ENCODE data around the gene TBCD. TPM values are rescaled to one million over a fixed set of nuclear protein-coding genes. Genes with fewer than 3 reads are reported as not detected.
A peak's percentile ranks its signal among the peaks of the same experiment; 100 is the strongest.
"Not testable (repeated sequence)": the region's sequence is repeated elsewhere in the genome, so short reads cannot be mapped to it uniquely, and the experiment has no call there.

The TBCD gene
- total RNA-seq, 2 donors from 2014 or later: 112 to 144 TPM

DNA sequence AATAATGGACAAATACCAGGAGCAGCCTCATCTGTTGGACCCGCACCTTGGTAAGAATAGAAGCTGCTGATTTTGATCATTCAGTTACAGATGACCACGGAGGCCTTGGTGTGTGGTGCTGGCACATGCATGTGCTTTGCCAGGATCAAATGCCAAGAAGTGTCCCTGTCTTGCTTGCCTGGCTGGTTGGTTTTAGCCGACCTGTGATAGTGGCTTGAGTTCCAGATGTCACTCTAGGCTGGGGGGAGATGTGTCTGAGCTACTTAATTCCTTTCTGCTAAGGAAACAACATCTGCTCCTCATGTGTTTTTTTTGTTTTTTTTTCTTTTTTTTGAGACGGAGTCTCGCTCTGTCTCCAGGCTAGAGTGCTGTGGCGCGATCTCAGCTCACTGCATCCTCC lies 4.3 kb downstream of the TBCD start:
- H3K9me3 ChIP-seq (ENCODE audit: control insufficient read depth, low read length, poor library complexity, severe bottlenecking): no peaks in the 10 kb centered on the region
- no peak overlapping the region for H3K27ac Mint-ChIP-seq
- H3K36me3 Mint-ChIP-seq (ENCODE audit: low read depth): no peaks in the 10 kb centered on the region
- H3K27me3 Mint-ChIP-seq: no peaks in the 10 kb centered on the region
- H3K4me1 Mint-ChIP-seq: peaks cover 25% of the 10 kb centered on the region
- ATAC-seq (no peak), DNase-seq (no peak)
- no peak overlapping the region for H3K4me3 Mint-ChIP-seq

DNA sequence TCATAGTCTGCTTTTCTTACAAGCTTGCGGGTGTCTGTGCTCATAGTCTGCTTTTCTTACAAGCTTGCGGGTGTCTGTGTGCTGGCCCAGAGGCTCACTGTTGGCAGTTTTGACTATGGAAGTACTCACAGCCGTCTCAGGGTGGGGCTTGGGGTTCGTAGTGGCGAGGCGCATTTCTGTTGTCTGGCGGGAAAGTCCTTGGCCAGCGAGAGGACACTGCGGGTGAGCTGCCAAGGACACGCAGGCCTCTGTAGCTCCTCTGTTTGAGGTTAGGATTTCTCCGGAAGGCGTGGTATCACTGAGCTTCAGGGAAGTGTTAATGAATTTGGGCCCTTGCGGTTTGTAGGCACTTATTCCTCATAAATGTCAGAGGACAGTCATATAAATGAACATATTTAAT lies 13.5 kb downstream of the TBCD start:
- no peak overlapping the region for H3K4me3 Mint-ChIP-seq
- H3K4me1 Mint-ChIP-seq: peaks cover 5% of the 10 kb centered on the region
- no peak for DNase-seq
- H3K27ac Mint-ChIP-seq: no peak overlapping the region
- ATAC-seq: no peak
- H3K36me3 Mint-ChIP-seq (ENCODE audit: low read depth): peaks cover 6% of the 10 kb centered on the region
- no peaks in the 10 kb centered on the region for H3K9me3 ChIP-seq (ENCODE audit: control insufficient read depth, low read length, poor library complexity, severe bottlenecking)
- no peaks in the 10 kb centered on the region for H3K27me3 Mint-ChIP-seq

DNA sequence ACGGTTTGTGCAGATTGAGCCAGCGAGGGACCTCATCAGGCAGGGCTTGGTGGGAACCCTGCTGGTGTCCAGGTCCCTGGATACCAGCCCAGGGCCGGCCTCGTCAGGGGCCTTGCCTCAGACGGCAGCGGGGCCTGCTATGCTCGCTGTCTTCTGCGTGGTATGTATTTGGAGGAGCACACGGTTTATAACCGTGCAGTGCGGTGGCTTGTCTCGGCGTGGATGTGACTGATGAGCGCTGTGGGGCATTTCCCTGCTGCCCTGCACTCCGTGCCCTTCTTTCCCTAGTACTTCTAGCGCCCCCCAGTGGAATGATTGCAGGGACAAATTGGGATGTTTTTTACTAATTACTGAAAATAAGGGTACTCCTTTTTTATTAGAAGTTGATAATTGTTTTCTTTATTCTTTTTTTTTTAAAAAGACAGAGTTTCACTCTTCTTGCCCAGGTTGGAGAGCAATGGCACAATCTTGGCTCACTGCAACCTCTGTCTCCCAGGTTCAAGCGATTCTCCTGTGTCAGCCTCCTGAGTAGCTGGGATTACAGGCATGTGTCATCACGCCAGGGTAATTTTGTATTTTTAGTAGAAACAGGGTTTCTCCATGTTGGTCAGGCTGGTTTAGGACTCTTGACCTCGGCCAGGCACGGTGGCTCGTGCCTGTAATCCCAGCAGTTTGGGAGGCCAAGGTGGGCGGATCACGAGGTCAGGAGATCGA lies 15.3 kb downstream of the TBCD start:
- H3K27ac Mint-ChIP-seq: no peak overlapping the region
- no peak for DNase-seq
- no peak overlapping the region for H3K4me3 Mint-ChIP-seq
- peaks cover 6% of the 10 kb centered on the region for H3K36me3 Mint-ChIP-seq (ENCODE audit: low read depth)
- no peaks in the 10 kb centered on the region for H3K27me3 Mint-ChIP-seq
- peaks cover 6% of the 10 kb centered on the region for H3K4me1 Mint-ChIP-seq
- H3K9me3 ChIP-seq (ENCODE audit: control insufficient read depth, low read length, poor library complexity, severe bottlenecking): no peaks in the 10 kb centered on the region
- ATAC-seq: no peak

DNA sequence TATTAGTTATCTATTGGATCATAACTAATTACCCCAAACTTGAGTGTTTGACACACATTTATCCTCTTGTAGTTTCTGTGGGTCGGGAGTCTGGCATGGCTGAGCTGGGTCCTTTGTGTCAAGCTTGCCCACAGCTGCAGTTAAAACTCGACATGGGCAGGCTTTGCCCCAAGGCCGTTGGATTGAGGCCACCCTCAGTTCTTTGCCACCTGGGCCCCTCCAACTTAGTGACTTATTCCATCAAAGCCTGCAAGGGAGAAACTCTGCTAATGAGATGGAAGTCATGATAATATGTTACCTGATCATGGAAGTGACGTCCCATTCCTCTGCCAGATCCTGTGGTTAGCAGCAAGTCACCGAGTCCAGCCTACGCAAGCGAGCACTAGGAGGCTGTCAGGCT lies 17.2 kb downstream of the TBCD start:
- Mint-ChIP-seq H3K27ac (no peak overlapping the region), H3K27me3 (no peaks in the 10 kb centered on the region), H3K4me1 (peaks cover 6% of the 10 kb centered on the region), H3K36me3 (ENCODE audit: low read depth) (peaks cover 5% of the 10 kb centered on the region), H3K4me3 (no peak overlapping the region)
- ATAC-seq (no peak), DNase-seq (no peak)
- no peaks in the 10 kb centered on the region for H3K9me3 ChIP-seq (ENCODE audit: control insufficient read depth, low read length, poor library complexity, severe bottlenecking)

DNA sequence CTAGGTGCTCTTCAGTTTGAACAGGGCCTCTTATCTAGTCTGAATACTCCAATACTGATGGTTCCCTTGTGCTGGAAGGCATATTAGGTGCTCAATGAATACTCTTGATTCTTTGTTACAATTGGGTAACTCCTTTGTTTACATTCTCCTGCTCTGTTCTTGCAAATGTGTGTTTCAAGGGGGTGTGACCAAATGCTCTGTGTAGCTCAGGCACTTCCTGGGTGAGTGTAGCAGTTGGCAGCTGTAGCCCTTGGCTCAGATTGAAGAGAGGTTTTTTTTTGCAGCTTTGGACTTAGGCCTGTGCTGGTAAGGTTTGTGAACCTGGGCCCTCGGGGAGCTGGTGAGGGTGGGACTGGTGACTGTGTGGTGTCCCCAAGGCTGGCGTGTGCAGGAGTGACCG lies 20.2 kb downstream of the TBCD start:
- no peak for ATAC-seq
- H3K4me1 Mint-ChIP-seq: peaks cover 4% of the 10 kb centered on the region
- H3K27ac Mint-ChIP-seq: no peak overlapping the region
- DNase-seq: no peak
- H3K36me3 Mint-ChIP-seq (ENCODE audit: low read depth): peaks cover 4% of the 10 kb centered on the region
- no peak overlapping the region for H3K4me3 Mint-ChIP-seq
- no peaks in the 10 kb centered on the region for H3K9me3 ChIP-seq (ENCODE audit: control insufficient read depth, low read length, poor library complexity, severe bottlenecking)
- H3K27me3 Mint-ChIP-seq: no peaks in the 10 kb centered on the region

DNA sequence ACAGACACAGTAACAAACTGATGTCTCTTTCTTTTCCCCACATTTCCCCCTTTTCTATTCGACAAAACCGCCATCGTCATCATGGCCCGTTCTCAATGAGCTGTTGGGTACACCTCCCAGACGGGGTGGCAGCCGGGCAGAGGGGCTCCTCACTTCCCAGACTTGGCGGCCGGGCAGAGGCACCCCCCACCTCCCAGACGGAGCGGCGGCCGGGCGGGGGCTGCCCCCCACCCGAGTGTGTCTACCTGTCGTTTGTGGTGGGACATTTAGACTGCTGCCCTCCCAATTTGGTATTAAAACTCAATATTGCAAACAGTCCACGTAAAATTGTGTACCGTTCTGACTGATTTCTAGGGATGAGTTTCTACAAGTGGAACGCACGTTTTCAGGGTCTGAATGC lies 22.6 kb downstream of the TBCD start:
- not testable (repeated sequence) for DNase-seq; H3K27ac Mint-ChIP-seq; H3K4me1 Mint-ChIP-seq; ATAC-seq; H3K4me3 Mint-ChIP-seq; H3K27me3 Mint-ChIP-seq; H3K36me3 Mint-ChIP-seq (ENCODE audit: low read depth); H3K9me3 ChIP-seq (ENCODE audit: control insufficient read depth, low read length, poor library complexity, severe bottlenecking)

DNA sequence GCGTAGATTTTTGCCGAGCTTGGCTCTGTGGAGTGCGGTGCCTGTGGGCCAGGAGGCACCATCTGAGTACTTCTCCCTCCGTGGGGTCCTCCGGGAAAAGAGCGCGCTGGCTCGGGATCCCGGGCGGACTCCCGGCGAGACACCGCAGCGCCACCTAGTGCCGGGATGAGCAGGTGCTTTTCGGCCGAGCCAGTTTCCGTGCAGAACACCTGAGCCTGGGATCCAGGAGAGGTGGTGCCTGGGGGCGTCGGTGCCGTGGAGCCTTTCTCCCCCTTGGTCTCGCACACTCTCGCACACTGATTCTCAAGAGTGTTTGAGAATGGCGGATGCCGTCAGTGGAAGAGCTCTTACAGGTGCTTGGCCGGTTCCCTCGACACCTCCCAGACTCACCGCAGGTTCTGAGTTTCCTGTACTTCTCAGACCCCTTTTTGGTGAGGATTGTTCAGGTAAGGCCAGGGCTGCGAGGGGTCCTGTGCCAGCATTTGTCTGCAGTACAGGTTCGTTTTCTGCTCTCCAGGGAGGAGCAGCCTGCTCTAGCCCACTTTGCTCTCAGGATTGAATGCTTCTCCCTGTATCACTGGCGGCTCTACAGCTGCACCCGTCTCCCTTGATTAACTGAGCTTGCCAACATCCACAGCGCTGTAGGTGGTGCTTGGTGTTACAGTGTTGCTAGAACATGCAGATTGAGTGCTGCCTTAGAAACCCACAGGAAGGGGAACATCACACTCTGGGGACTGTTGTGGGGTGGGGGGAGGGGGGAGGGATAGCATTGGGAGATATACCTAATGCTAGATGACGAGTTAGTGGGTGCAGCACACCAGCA lies 23.3 kb downstream of the TBCD start:
- H3K9me3 ChIP-seq (ENCODE audit: control insufficient read depth, low read length, poor library complexity, severe bottlenecking): no peaks in the 10 kb centered on the region
- peak in 2 of 3 donors; percentile 34 to 35 for DNase-seq
- Mint-ChIP-seq H3K27ac (no peak overlapping the region), H3K36me3 (ENCODE audit: low read depth) (peaks cover 2% of the 10 kb centered on the region), H3K4me3 (peak overlapping the region; percentile 60), H3K27me3 (no peaks in the 10 kb centered on the region), H3K4me1 (peaks cover 4% of the 10 kb centered on the region)
- ATAC-seq: no peak

DNA sequence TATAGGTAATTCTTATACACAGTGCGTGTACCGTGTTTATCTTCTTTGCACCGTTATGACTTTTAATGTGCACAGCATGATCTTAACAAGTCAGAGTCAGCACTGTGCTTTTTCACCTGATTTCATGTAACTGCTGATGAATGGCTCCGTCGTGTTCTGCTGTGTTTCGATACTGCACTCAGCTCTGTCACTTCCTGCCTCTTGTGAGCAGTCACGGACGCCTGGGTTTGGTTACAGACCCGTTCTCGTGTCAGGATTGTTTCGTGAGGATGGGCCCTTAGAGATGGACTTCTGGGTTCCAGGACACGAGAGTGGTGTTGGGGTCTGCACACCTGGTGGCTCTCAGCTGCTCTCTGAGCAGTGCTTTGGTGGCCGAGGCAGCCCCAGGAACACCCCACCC lies 24.6 kb downstream of the TBCD start:
- no peaks in the 10 kb centered on the region for H3K27me3 Mint-ChIP-seq
- no peak overlapping the region for H3K4me3 Mint-ChIP-seq
- ATAC-seq: no peak
- H3K9me3 ChIP-seq (ENCODE audit: control insufficient read depth, low read length, poor library complexity, severe bottlenecking): no peaks in the 10 kb centered on the region
- H3K27ac Mint-ChIP-seq: peak overlapping the region; percentile 24
- DNase-seq: no peak
- peaks cover 2% of the 10 kb centered on the region for H3K36me3 Mint-ChIP-seq (ENCODE audit: low read depth)
- H3K4me1 Mint-ChIP-seq: peaks cover 4% of the 10 kb centered on the region

DNA sequence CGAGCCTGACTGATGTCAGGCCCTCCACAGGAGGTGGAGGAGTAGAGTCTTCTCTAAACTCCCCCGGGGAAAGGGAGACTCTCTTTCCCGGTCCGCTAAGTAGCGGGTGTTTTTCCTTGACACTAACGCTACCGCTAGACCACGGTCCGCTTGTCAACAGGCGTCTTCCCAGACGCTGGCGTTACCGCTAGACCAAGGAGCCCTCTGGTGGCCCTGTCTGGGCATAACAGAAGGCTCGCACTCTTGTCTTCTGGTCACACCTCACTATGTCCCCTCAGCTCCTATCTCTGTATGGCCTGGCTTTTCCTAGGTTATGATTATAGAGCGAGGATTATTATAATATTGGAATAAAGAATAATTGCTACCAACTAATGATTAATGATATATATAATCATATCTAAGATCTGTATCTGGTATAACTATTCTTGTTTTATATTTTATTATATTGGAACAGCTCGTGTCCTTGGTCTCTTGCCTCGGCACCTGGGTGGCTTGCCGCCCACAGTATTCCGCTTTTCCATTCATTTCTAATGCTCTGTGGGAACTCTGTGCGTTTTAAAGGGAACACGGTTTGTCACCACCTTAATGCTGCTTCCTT lies 26.0 kb downstream of the TBCD start:
- H3K27ac Mint-ChIP-seq; DNase-seq; H3K4me3 Mint-ChIP-seq; H3K36me3 Mint-ChIP-seq (ENCODE audit: low read depth); ATAC-seq; H3K9me3 ChIP-seq (ENCODE audit: control insufficient read depth, low read length, poor library complexity, severe bottlenecking); H3K27me3 Mint-ChIP-seq; H3K4me1 Mint-ChIP-seq: not testable (repeated sequence)

DNA sequence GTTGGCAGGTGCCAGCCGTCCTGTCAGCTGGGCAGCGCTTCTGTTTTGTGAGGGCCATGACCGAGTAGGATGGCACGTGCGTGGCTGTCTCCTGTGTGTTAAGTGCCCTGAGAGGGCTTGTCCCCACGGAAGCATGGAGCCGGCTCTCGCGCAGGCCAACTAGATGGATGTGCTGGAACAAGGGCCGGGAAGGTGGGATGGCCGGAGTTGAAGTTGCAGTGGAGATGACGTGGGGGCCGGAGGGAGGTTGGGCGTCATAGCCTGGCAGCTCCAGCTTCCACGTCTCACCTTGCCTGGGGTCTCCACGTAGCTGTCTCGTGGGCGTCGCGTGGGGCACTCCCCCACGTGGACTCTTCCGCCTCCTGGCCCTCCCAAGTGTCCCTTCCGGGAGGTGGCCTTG lies 27.7 kb downstream of the TBCD start:
- Mint-ChIP-seq H3K36me3 (ENCODE audit: low read depth) (peaks cover 2% of the 10 kb centered on the region), H3K4me3 (no peak overlapping the region), H3K4me1 (peaks cover 8% of the 10 kb centered on the region), H3K27ac (no peak overlapping the region), H3K27me3 (no peaks in the 10 kb centered on the region)
- ATAC-seq (no peak), DNase-seq (no peak)
- no peaks in the 10 kb centered on the region for H3K9me3 ChIP-seq (ENCODE audit: control insufficient read depth, low read length, poor library complexity, severe bottlenecking)

DNA sequence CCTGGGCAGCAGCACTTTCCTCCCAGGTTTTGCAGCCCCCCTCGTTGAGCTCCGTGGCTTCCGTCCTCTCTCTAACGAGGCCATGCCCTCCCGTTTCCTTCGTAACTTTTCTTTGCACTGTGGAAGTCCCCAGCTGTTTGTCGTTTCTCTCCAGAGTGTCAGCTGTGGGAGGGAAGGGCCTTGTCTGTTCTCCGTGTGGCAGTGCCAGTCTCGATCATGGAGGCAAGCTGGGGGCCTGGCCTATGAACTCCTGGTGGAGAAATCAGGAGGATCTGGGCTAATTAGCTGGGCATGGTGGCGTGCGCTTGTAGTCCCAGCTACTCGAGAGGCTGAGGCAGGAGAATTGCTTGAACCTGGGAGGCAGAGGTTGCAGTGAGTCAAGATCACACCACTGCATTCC lies 28.3 kb downstream of the TBCD start:
- Mint-ChIP-seq H3K27ac (no peak overlapping the region), H3K27me3 (no peaks in the 10 kb centered on the region), H3K4me1 (peaks cover 6% of the 10 kb centered on the region), H3K4me3 (no peak overlapping the region), H3K36me3 (ENCODE audit: low read depth) (peaks cover 2% of the 10 kb centered on the region)
- no peaks in the 10 kb centered on the region for H3K9me3 ChIP-seq (ENCODE audit: control insufficient read depth, low read length, poor library complexity, severe bottlenecking)
- DNase-seq: no peak
- ATAC-seq: no peak

DNA sequence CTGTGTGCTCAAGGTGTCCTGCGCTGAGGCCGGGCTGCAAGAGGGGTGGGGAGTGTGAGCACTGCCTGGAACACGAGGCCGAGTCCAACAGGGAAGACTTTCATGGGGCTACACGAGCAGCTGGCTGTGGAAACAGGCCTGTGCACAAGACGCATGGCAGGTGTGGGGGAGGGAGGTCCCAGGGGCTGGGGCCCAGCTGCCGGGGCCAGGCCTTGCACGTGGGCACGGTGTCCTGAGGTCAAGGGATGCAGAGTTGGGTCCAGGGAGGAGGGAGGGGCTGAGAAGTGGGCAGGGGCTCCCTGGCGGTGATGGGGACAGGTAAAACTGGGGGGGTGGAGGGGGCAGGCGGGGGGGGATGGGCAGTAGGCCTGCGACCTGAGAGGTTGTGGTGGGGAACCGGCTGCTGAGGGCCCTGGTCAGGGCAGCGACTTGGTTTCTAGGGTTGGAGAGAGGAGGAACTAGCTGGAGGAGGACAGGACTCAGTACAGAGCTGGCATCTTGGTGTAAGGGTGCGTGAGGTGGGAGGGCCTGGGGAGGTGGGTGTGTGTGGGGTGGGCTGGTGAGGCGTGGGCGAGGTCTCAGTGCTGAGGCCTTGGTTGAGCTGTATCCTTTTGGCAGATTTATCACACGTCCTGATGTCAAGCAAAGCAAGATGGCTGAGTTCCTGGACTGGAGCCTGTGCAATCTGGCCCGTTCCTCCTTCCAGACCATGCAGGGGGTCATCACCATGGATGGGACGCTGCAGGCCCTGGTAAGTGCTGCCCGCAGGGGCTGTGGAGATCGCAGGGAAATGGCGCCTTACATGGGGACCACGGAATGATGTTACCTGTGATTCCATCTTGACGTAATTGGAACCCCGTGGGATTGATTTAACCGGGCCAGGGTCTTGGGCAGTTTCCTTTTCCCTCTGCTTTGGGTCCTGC lies 29.4 kb downstream of the TBCD start:
- Mint-ChIP-seq H3K27me3 (no peaks in the 10 kb centered on the region), H3K36me3 (ENCODE audit: low read depth) (peaks cover 2% of the 10 kb centered on the region), H3K4me1 (peaks cover 6% of the 10 kb centered on the region), H3K4me3 (no peak overlapping the region), H3K27ac (no peak overlapping the region)
- no peak for ATAC-seq
- no peak for DNase-seq
- no peaks in the 10 kb centered on the region for H3K9me3 ChIP-seq (ENCODE audit: control insufficient read depth, low read length, poor library complexity, severe bottlenecking)

DNA sequence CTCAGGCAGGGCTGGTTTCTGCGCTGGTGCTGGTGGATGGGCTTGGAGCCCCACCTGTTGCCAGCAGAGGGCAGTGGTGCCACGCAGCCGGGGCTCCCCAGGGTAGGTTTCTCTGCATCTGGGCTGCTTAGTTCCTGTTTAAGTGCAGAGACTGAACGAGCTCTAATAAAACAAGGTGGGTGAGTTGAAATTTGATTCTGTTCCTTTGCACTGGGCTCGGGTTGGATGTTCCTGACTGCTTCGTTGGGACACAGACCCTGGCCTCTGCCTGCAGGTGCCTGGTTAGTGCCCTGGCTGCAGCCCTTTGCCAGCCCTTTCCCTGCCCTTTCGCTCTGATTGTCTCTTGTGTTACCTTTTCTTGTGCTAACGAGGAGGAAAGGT lies 30.0 kb downstream of the TBCD start:
- Mint-ChIP-seq H3K4me3 (no peak overlapping the region), H3K27ac (peak overlapping the region; percentile 14), H3K27me3 (no peaks in the 10 kb centered on the region), H3K36me3 (ENCODE audit: low read depth) (peaks cover 2% of the 10 kb centered on the region), H3K4me1 (peaks cover 6% of the 10 kb centered on the region)
- DNase-seq (peak; percentile 68 to 87 (median 68)), ATAC-seq (peak; percentile 100)
- H3K9me3 ChIP-seq (ENCODE audit: control insufficient read depth, low read length, poor library complexity, severe bottlenecking): no peaks in the 10 kb centered on the region

Measured in T-helper 17 cell (primary cell).